Stimulated activated CD8-positive, alpha-beta memory T cell treated with anti-CD3 and anti-CD28 coated beads, Interleukin-2, amount 100 ng/mL, for 48 hours (primary cell): Measurements from ENCODE around the gene PROSER3.
"Not testable (repeated sequence)": the region's sequence is repeated elsewhere in the genome, so short reads cannot be mapped to it uniquely, and the experiment has no call there.

Source experiments
- DNase-seq, 2 donors: peaks; one replicate each; pipeline ENCODE4 v3.0.0-alpha.2; 2020; ENCODE audit warnings: low read depth in 2 of 2

PROSER3 gene

DNA sequence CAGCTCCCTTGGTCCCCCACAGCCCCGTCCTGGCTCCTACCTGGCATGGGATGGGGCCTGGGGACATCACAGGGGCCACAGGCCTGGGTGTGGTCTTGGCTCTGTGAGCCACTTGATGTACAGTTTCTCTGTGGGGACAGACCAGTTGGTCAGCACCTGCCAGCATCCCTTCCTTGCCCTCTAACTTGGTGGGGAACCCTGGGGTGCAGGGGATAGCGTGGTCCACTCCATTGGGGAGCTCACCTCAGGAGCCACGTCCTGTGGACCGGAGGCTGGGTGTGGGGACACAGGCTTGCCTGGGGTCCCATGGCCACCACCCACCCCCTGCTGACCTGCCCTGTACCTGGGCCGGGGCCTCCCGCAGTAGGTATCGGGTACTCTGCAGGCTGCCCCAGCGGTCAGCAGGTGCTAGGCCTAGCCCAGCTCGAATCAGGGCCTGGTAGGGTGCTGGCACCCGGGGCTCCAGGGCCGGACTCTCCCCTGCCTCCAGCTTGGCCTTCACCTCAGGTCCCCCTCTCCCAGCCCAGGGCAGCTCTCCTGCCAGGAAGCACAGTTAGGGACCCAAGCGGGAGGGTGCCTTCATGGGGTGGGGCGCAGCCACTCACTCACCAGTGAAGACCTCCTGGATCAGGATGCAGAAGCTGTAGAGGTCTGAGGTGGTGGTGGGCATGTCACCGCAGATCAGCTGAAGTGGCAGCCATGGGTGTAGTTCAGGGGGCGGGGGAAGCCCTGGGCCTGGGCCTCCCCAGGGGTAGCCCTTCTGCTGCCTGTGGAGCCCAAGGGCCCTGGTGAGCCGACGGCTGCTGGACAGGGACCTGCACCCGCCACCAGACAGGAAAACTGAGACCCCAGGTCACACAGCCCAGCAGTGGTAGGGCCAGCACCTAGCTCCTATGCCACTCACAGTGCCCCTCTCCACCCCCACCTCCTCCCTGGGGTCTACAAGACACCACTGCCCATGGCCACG, 32.3 kb downstream of the PROSER3 start:
- DNase-seq = no peak

- no peak for DNase-seq
Observed at GRCh38 chr19:35790981-35791813, 33.2 kb downstream of the PROSER3 start.

- no peak for DNase-seq
Observed at GRCh38 chr19:35791814-35792279, 33.9 kb downstream of the PROSER3 start.

- DNase-seq = no peak
Observed at GRCh38 chr19:35792312-35792711, 34.3 kb downstream of the PROSER3 start.

- no peak for DNase-seq
Observed at GRCh38 chr19:35792888-35793287, 34.9 kb downstream of the PROSER3 start.

DNA sequence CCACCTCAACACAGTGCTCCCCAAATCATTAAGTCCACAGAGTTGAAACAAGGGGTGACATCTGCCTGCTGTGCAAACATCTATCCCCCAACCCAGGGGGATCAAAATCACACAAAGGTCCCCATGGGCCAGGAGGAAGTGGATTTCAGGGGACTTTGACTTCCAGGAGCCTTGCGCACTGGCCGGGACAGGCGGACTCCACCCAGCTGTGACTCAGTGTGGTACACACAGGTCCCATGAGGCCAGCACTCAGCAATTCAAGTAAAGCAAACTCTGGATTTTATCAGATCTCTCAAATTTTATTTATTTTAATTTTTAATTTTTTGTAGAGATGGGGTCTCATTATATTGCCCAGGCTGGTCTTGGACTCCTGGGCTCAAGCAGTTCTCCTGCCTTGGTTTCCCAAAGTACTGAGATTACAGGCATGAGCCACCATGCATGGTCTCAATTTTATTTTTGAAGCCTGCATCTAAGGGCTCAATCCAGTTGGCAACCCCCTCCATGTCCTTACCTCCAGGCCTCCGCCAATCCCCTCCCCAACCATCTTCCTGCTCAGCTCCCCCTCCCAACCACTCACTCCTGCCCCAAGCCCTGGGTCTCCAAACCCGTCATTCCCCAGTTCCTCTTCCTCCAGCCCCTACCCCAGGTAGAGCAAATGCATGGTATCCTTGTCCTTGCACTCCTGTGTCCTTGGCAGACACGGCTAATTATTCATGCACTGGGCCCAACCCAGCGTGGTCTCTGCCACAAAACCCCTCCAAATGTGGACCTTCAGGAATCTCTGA, 35.6 kb downstream of the PROSER3 start:
- no peak for DNase-seq

- not testable (repeated sequence) for DNase-seq
Observed at GRCh38 chr19:35795564-35795963, 37.6 kb downstream of the PROSER3 start.

DNA sequence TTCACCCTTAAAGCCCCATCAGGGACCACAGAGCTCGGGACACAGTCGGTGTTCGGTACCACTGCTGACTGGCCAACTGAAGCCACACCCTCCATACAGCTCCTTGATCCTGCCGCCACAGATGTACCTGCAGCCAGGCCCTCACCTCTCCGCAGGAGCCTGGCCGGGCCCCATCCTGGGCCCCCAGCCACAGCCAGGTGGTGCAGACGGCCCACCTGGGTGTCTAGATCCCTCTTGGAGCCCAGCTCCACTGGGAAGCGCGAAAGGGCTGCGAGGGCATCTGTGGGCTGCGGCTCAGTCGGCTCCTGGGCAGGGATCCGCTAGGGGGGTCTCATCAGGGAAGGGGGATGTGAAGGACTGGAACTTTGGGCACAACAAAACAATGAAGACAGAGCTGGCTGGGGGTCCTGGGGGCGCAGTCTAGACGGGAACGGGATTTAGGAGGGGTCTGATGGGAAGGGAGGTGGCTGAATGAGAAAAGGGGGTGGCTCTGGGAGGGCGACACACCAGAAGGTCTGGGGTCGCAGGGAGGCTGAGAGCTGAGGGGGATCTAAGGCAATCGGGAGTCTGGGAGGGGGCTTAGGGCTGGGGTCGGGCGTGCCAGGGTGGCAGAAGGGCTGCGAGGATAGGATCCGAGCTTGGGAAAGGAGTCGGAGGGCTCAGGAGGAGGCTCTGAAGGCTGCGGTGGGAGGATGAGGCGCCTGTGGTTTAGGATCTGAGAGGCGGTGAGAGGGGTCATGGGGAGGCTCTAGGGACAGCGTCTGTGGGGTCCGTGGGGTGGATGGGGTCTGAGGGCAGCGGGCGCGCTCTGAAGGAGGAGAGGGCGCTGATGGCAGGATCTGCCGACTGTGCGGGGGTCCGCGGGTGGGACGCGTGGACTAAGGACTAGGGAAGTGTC, 38.9 kb downstream of the PROSER3 start:
- DNase-seq = no peak

DNA sequence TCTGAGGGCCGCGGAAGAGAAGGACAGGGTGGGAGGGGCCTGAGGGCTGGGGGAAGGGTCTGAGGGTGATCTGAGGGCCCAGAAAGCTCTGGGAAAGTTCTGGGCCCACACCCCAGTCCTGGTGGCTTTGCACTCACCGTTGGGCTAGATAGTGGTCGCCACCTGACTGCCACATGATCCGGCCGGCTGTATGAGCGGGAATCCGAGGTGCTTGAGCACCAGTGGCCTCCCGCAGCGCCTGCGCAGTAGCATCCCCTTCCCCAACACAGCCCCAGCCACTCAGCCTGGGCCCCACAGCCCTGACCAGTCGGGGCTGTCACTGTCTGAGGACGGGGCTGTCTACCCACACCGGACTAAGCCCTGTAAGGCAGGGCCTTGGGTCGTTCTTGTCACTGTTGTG, 39.7 kb downstream of the PROSER3 start:
- DNase-seq = peak in 1 of 2 donors; percentile 8

DNA sequence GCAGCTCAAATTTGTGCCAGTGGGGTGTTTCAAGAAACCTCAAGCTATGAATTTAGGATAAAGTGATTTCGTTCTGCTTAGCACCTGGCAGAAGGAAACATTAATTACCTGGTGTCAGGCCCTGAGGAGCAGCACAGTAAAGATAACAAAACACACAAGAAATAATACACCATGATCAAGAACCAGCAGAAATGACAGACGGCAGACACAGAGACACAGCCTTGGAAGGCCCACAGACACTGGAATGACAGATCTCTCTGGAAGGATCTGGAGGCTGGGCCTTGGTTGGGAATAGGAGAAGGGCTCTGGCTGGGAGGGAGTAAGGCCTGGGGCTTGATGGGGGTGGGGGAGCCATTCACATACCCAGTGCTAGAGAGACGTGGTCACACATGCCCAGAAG, 43.9 kb downstream of the PROSER3 start:
- no peak for DNase-seq

DNA sequence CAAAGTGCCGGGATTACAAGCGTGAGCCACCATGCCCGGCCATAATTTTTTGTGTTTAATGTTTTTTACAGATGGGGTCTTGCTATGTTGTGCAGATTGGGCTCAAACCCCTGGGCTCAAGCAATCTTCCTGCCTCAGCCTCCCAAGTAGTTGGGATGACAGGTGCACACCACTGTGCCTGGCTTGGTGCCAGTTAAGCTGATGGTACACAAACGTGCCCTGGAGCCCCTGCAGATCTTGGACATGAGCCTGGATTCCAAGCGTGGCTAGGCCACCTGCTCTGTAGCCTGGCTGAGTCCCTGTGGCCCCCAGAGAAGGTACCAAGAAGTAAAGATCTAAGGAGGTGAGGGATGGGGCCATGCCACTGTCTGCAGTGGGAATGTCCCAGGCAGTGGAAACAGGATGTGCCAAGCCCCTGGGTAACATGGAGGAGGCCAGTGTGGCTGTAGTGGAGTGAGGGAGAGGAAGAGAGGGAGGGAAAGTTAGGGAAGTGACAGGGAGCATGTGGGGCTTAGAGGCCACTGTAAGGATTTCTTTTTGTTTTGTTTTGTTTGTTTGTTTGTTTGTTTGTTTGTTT, 47.6 kb downstream of the PROSER3 start:
- DNase-seq = no peak

GRCh38 chr19:35806597-35806996, 48.6 kb downstream of the PROSER3 start:
- no peak for DNase-seq

DNA sequence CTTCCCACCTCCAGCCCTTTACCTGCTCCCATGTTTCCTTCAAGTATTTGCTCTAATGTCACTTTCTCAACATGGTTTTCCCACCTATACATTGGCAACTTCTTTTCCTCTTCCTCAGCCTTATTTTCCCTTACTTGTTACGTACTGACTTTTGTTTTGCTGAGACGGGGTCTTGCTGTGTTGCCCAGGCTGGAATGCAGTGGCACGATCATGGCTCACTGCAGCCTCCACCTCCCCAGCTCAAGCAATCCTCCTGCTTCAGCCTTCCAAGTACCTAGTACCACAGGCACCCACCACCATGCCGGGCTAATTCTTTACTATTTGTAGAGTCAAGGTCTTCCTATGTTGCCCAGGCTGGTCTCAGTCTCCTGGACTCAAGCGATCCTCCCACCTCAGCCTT, 49.7 kb downstream of the PROSER3 start:
- DNase-seq = no peak

GRCh38 chr19:35811317-35812219, 53.6 kb downstream of the PROSER3 start:
- DNase-seq = no peak

GRCh38 chr19:35812220-35813042, 54.5 kb downstream of the PROSER3 start, which contains the start of gene PRODH2:
Gene PRODH2, minus strand, starts transcription at chr19:35812845. Its CDS starts 40 bp downstream, at chr19:35812805.
- no peak for DNase-seq

GRCh38 chr19:35813043-35813890, 55.3 kb downstream of the PROSER3 start:
- DNase-seq = no peak

DNA sequence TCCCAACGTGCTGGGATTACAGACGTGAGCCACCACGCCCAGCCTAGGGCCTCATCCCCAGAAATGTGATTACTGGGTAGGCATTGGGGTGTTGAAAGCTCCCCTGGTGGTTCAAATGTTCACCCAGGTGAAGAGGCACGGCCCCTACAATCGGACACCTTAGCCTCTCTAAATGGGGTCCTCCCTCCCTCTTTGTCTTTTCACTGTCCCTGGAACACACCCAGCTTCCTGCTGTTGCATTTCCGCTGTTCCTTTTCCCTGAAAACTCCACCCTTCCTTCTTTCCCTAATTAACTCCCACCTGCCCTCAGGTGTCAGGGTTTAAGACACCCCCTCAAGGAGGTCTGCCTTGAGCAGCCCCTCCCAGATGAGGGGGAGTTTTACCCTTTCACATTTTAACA, 58.3 kb downstream of the PROSER3 start:
- no peak for DNase-seq
